ENCODE results near the gene FAM156B. TPM values are rescaled to one million over a fixed set of nuclear protein-coding genes. Genes with fewer than 3 reads are reported as not detected.

FAM156B gene
- total RNA-seq, 2 donors from 2014 or later = 7.9 to 14.2 TPM

Other genes starting within 250 kb of the FAM156B start
- not detected for gene SSX7, start 242.4 kb upstream of the FAM156B start, total RNA-seq
- not detected for gene SSX2, start 190.2 kb upstream of the FAM156B start, total RNA-seq
- not detected for gene SSX2B, start 146.1 kb upstream of the FAM156B start, total RNA-seq
- gene SPANXN5, start 99.9 kb upstream of the FAM156B start, total RNA-seq = not detected
- not detected for gene XAGE5, start 86.0 kb upstream of the FAM156B start, total RNA-seq
- gene XAGE3, start 29.2 kb upstream of the FAM156B start, total RNA-seq = not detected
- 10 to 100 TPM; 10.8 to 17.5 TPM for gene FAM156A, start 61.2 kb downstream of the FAM156B start, total RNA-seq
- gene GPR173, start 151.5 kb downstream of the FAM156B start, total RNA-seq = 1 to 10 TPM; 2.7 to 3.7 TPM
- 10 to 100 TPM; 59.3 to 67.9 TPM for gene TSPYL2, start 185.0 kb downstream of the FAM156B start, total RNA-seq
- gene KANTR, start 196.8 kb downstream of the FAM156B start, total RNA-seq = 10 to 100 TPM; 10.2 to 10.5 TPM